ENCODE data around the gene ACSL3.

The ACSL3 gene

DNA sequence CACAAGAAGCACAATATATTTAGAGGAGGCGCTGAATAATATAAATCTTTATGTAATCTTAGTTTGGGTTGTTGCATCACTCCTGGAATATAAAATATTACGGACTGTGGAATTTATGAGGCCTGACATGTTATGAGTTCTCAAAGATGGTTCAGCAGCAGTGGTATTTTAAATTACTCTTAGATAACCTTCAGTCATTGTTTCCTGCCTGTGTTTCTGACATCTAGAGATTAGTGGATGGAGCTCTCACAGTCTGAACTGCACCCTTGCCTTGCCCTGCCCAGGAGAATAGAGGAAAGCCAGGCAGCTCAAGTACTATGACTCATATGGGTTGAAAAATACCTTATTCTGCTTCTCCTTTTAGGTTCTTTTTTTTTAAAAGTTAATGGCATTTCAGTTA lies 70.0 kb downstream of the ACSL3 start:
- no peaks in the 10 kb centered on the region for H3K27me3 ChIP-seq (ENCODE audit: insufficient read depth, low read length)
- no peak overlapping the region for H2AFZ ChIP-seq (ENCODE audit: low read length)
- no peaks in the 10 kb centered on the region for H3K9me2 ChIP-seq (ENCODE audit: low read depth, low read length)
- no peaks in the 10 kb centered on the region for H3K4me1 ChIP-seq (ENCODE audit: insufficient read depth, low read length, severe bottlenecking)
- H3F3A ChIP-seq (ENCODE audit: insufficient read depth, low read length), result no peaks in the 10 kb centered on the region
- TF ChIP-seq, protein P1, sequence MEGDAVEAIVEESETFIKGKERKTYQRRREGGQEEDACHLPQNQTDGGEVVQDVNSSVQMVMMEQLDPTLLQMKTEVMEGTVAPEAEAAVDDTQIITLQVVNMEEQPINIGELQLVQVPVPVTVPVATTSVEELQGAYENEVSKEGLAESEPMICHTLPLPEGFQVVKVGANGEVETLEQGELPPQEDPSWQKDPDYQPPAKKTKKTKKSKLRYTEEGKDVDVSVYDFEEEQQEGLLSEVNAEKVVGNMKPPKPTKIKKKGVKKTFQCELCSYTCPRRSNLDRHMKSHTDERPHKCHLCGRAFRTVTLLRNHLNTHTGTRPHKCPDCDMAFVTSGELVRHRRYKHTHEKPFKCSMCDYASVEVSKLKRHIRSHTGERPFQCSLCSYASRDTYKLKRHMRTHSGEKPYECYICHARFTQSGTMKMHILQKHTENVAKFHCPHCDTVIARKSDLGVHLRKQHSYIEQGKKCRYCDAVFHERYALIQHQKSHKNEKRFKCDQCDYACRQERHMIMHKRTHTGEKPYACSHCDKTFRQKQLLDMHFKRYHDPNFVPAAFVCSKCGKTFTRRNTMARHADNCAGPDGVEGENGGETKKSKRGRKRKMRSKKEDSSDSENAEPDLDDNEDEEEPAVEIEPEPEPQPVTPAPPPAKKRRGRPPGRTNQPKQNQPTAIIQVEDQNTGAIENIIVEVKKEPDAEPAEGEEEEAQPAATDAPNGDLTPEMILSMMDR (IDR thresholded peaks at IDR 0.05; ENCODE audit: low read length), result no peak
- TF ChIP-seq EZH2 (IDR thresholded peaks at IDR 0.05; ENCODE audit: borderline replicate concordance, low read length), result no peak
- H3K4me3 ChIP-seq (ENCODE audit: low read depth, low read length, poor library complexity, severe bottlenecking), result no peak overlapping the region
- no peak overlapping the region for H3K4me2 ChIP-seq (ENCODE audit: low read length)
- no peak overlapping the region for H3K9ac ChIP-seq (ENCODE audit: low read length)
- H3K36me3 ChIP-seq (ENCODE audit: insufficient read depth, low read length), result peaks cover 68% of the 10 kb centered on the region
- no peaks in the 10 kb centered on the region for H3K9me3 ChIP-seq (ENCODE audit: low read length)
- H4K20me1 ChIP-seq (ENCODE audit: insufficient read depth, low read length), result no peaks in the 10 kb centered on the region
- H3K79me2 ChIP-seq (ENCODE audit: insufficient read depth, low read length), result no peaks in the 10 kb centered on the region
- no peak overlapping the region for H3K27ac ChIP-seq (ENCODE audit: low read depth, low read length, poor library complexity, severe bottlenecking)

DNA sequence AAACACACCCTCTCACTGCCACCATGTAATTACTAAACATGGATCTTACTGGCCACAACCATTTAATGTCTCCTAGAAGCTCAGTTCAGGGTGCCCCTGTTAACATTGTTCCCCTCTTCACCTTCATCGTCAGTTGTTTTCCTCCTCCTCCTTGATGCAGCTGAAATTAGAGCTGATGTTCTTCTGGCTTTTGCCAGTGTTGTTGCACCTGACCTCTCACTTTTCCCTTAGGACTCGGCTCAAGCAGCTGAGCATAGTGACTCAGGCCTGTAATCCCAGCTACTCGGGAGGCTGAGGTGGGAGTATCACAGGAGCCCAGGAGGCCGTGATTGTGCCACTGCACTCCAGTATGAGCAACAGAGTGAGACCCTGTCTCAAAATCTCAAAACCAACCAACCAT lies 70.8 kb downstream of the ACSL3 start:
- H3K36me3 ChIP-seq (ENCODE audit: insufficient read depth, low read length), result peaks cover 75% of the 10 kb centered on the region

DNA sequence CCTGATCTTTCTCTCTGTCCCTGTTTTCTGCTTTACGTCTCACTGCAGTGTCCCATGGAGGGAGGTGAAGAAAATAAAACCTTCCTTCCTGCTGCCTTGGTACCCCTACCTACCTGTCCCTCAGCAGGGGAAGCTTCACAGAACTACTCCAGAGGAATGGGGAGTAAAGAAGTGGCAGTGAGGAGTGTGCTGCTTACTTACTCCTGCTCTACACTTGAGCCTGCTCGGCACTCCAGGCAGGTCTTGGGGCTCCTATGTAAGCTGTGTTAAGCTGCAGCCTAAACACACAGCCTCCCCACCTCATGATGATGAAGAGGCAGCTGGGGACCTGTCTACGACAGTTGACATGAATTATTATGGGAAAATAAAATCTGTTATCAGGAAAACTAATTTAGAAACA lies 72.6 kb downstream of the ACSL3 start:
- Histone ChIP-seq H3K27ac (ENCODE audit: low read depth, low read length, poor library complexity, severe bottlenecking) (no peak overlapping the region), H3K79me2 (ENCODE audit: insufficient read depth, low read length) (no peaks in the 10 kb centered on the region), H3K36me3 (ENCODE audit: insufficient read depth, low read length) (peaks cover 79% of the 10 kb centered on the region), H2AFZ (ENCODE audit: low read length) (no peak overlapping the region), H3K4me1 (ENCODE audit: insufficient read depth, low read length, severe bottlenecking) (no peaks in the 10 kb centered on the region), H3K27me3 (ENCODE audit: insufficient read depth, low read length) (no peaks in the 10 kb centered on the region), H3K9ac (ENCODE audit: low read length) (no peak overlapping the region), H4K20me1 (ENCODE audit: insufficient read depth, low read length) (no peaks in the 10 kb centered on the region), H3K9me3 (ENCODE audit: low read length) (peaks cover 5% of the 10 kb centered on the region), H3F3A (ENCODE audit: insufficient read depth, low read length) (no peaks in the 10 kb centered on the region; the same call in 1 of the 2 replicates), H3K4me3 (ENCODE audit: low read depth, low read length, poor library complexity, severe bottlenecking) (no peak overlapping the region), H3K9me2 (ENCODE audit: low read depth, low read length) (no peaks in the 10 kb centered on the region), H3K4me2 (ENCODE audit: low read length) (no peak overlapping the region)
- no peak for TF ChIP-seq EZH2 (IDR thresholded peaks at IDR 0.05; ENCODE audit: borderline replicate concordance, low read length)

More for the DNA sequence above, 70.8 kb downstream of the ACSL3 start:
- Histone ChIP-seq H3K4me1 (ENCODE audit: insufficient read depth, low read length, severe bottlenecking) (no peaks in the 10 kb centered on the region), H3K27ac (ENCODE audit: low read depth, low read length, poor library complexity, severe bottlenecking) (no peak overlapping the region), H3K27me3 (ENCODE audit: insufficient read depth, low read length) (no peaks in the 10 kb centered on the region), H3F3A (ENCODE audit: insufficient read depth, low read length) (no peaks in the 10 kb centered on the region), H3K79me2 (ENCODE audit: insufficient read depth, low read length) (no peaks in the 10 kb centered on the region), H3K4me3 (ENCODE audit: low read depth, low read length, poor library complexity, severe bottlenecking) (no peak overlapping the region), H2AFZ (ENCODE audit: low read length) (no peak overlapping the region), H3K9ac (ENCODE audit: low read length) (no peak overlapping the region), H4K20me1 (ENCODE audit: insufficient read depth, low read length) (no peaks in the 10 kb centered on the region), H3K9me3 (ENCODE audit: low read length) (no peaks in the 10 kb centered on the region), H3K9me2 (ENCODE audit: low read depth, low read length) (no peaks in the 10 kb centered on the region), H3K4me2 (ENCODE audit: low read length) (no peak overlapping the region)
- no peak for TF ChIP-seq EZH2 (IDR thresholded peaks at IDR 0.05; ENCODE audit: borderline replicate concordance, low read length)
- TF ChIP-seq, protein P1 (IDR thresholded peaks at IDR 0.05; ENCODE audit: low read length), result no peak

DNA sequence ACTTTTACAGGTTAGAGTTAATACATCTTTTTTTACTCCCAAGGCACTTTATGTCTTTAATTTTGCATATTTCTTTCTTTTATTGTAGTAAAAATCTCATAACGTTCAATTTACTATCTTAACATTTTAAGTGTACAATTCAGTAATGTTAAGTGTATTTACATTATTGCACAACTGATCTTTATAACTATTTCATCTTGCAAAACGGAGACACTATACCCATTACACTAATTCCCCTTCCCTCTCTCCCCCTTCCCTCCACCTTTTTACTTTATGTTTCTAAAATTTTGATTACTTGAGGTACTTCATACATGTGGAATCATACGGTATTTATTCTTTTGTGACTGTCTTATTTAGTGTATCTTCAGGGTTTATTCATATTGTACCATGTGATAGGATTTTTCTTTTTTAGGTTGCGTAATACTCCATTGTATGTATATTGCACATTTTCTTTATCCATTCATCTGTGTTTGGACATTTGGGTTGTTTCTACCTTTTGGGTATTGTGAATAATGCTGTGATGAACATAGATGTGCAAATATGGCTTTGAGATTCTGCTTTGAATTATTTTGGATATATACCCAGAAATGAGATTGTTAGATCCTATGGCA lies 75.0 kb downstream of the ACSL3 start:
- Histone ChIP-seq H3K9ac (ENCODE audit: low read length) (no peak overlapping the region), H3K79me2 (ENCODE audit: insufficient read depth, low read length) (no peaks in the 10 kb centered on the region), H3K4me1 (ENCODE audit: insufficient read depth, low read length, severe bottlenecking) (no peaks in the 10 kb centered on the region), H3K27ac (ENCODE audit: low read depth, low read length, poor library complexity, severe bottlenecking) (no peak overlapping the region), H3K9me3 (ENCODE audit: low read length) (peaks cover 7% of the 10 kb centered on the region), H3K27me3 (ENCODE audit: insufficient read depth, low read length) (no peaks in the 10 kb centered on the region), H3K9me2 (ENCODE audit: low read depth, low read length) (no peaks in the 10 kb centered on the region), H2AFZ (ENCODE audit: low read length) (no peak overlapping the region), H3K36me3 (ENCODE audit: insufficient read depth, low read length) (peaks cover 76% of the 10 kb centered on the region), H4K20me1 (ENCODE audit: insufficient read depth, low read length) (no peaks in the 10 kb centered on the region), H3F3A (ENCODE audit: insufficient read depth, low read length) (no peaks in the 10 kb centered on the region; the same call in 1 of the 2 replicates), H3K4me2 (ENCODE audit: low read length) (no peak overlapping the region), H3K4me3 (ENCODE audit: low read depth, low read length, poor library complexity, severe bottlenecking) (no peak overlapping the region)
- TF ChIP-seq, protein P1 (IDR thresholded peaks at IDR 0.05; ENCODE audit: low read length), result no peak
- no peak for TF ChIP-seq EZH2 (IDR thresholded peaks at IDR 0.05; ENCODE audit: borderline replicate concordance, low read length)
